Right lobe of liver (tissue), 6 donors: ENCODE measurements around the gene ELSPBP1. TPM values are rescaled to one million over a fixed set of nuclear protein-coding genes. Genes with fewer than 3 reads are reported as not detected.
"Not testable (repeated sequence)": the region's sequence is repeated elsewhere in the genome, so short reads cannot be mapped to it uniquely, and the experiment has no call there.

Experiments used
- ATAC-seq, 4 donors: fragments of 200-7000 bp; cut with Tn5 transposase; one replicate each; pipeline ENCODE4 v1.9.1; 2020; ENCODE audit warnings: mild to moderate bottlenecking in 4 of 4, moderate library complexity in 4 of 4
- DNase-seq, 3 donors: peaks; one replicate each; pipeline ENCODE4 v3.0.0-alpha.2; 2020
- H3K27ac ChIP-seq, 3 donors: fragments of 200-600 bp; one replicate each; pipeline ENCODE4 v1.8.0; 2022
- H3K27me3 ChIP-seq, 2 donors: fragments of 200-600 bp; one replicate each; pipeline ENCODE4 v1.8.0; 2022
- H3K36me3 ChIP-seq, 4 donors: fragments of 200-600 bp; sonication (generic) in 1 of 4; one replicate each; pipeline versions ENCODE4 v1.5.1 to v1.8.0; 2017 to 2022; ENCODE audit warnings: control low read depth in 1 of 4
- H3K4me1 ChIP-seq, 4 donors: fragments of 200-600 bp; sonication (generic) in 1 of 4; one replicate each; pipeline versions ENCODE4 v1.5.1 to v1.8.0; 2017 to 2022; ENCODE audit warnings: control low read depth in 1 of 4
- H3K4me3 ChIP-seq, 3 donors: fragments of 200-600 bp; one replicate each; pipeline ENCODE4 v1.8.0; 2022
- H3K9me3 ChIP-seq, 4 donors: fragments of 200-600 bp; sonication (generic) in 1 of 4; one replicate each; pipeline versions ENCODE4 v1.5.1 to v1.8.0; 2017 to 2022; ENCODE audit warnings: control low read depth in 1 of 4
- POLR2A ChIP-seq: fragments of 450-650 bp; IDR thresholded peaks from one replicate; pipeline ENCODE4 v1.6.1; 2017; ENCODE audit warnings: antibody characterized with exemption, mild to moderate bottlenecking
- WGBS: methylation state at CpG from one replicate; pipeline ENCODE4 v1.1.6; 2018; ENCODE audit warnings: low coverage, low lambda C conversion rate; ENCODE audit not compliant: insufficient coverage; ENCODE audit errors: missing lambda C conversion rate; 5-methylcytosine and 5-hydroxymethylcytosine counted together
- intact Hi-C, 2 donors: fragments of 100-400 bp; cut with DNase I; formaldehyde crosslinking; loops; one replicate each; pipeline versions ENCODE4 v1.11.2 to v1.14.1; 2022
- total RNA-seq, 6 experiments: library from RNA; depleted of rRNA in 2 of 6; stranded (reverse); fragments of >200 nt in 2 of 6; fragmentation: NEBNext Ultra II Directional in 3 of 6; extraction: Animal tissue kit (Norgen Biotek cat#: 25700) in 3 of 6; gene quantifications; one replicate each; pipeline versions ENCODE4 v1.1.0 to v1.2.4, GENCODE V29; 2016 to 2023
- TF ChIP-seq, protein P1 (sequence below), 4 donors: fragments of 200-600 bp in 3 of 4; fragments of 450-650 bp in 1 of 4; IDR thresholded peaks; one replicate each; pipeline versions ENCODE4 v1.5.1 to v1.8.0; 2016 to 2022; ENCODE audit warnings: antibody characterized with exemption in 4 of 4, mild to moderate bottlenecking in 2 of 4
- donor health status: DM: no; HTN: yes; CAD: no.
- donor health status: DM: no; HTN: no; CAD: no.
- donor health status: DM: no; HTN: no; CAD: no.
- donor health status: DM: no; HTN: yes; CAD: no.
- donor health status: DM: no; HTN: yes; CAD: no.

Gene ELSPBP1
- total RNA-seq, 6 experiments from 2014 or later, result not detected

DNA sequence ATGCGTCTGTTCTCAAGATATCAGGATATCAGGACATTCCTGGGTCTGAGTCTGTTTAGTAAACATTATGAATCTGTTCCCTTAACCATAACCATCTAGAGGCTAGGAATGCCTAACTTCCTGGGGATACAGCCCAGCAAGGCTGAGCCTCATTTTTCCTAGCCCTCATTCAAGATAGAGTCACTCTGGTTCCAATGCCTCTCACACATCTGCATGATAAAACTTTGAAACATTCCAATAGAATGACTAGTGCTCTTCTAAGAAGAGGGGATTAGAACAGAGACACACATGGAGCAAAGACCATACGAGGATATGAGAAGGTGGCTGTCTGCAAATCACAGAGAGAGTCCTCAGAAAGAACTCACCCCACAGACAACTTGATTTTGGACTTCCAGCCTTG is 70.1 kb downstream of the ELSPBP1 start:
- WGBS, result 71% methylated on average over 2 of the region's 2 CpGs
- no peak for DNase-seq

DNA sequence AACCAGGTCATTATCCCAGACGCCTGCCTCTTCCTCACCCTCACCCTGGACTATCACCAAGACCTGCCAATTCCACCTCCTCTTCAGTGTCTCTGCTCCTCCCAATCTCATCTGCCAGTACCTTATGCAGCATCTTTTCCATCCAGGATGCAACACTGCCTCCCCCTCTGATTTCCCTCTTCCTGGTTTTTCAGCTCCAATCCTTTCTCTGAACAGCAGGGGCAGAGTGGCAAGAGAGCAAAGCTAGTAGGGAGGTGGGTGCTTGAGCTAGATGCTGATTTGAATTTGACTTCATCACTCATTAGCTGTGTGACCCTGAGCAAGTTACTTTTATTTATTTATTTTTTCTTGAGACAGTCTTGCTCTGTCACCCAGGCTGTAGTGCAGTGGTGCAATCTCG is 75.0 kb downstream of the ELSPBP1 start:
- Histone ChIP-seq H3K27me3 (no peaks in the 10 kb centered on the region), H3K27ac (no peak overlapping the region), H3K36me3 (no peaks in the 10 kb centered on the region), H3K4me3 (no peak overlapping the region), H3K4me1 (no peaks in the 10 kb centered on the region), H3K9me3 (no peaks in the 10 kb centered on the region)
- ATAC-seq, result no peak
- intact Hi-C loops, result no loop called here
- DNase-seq, result no peak
- TF ChIP-seq, protein P1, sequence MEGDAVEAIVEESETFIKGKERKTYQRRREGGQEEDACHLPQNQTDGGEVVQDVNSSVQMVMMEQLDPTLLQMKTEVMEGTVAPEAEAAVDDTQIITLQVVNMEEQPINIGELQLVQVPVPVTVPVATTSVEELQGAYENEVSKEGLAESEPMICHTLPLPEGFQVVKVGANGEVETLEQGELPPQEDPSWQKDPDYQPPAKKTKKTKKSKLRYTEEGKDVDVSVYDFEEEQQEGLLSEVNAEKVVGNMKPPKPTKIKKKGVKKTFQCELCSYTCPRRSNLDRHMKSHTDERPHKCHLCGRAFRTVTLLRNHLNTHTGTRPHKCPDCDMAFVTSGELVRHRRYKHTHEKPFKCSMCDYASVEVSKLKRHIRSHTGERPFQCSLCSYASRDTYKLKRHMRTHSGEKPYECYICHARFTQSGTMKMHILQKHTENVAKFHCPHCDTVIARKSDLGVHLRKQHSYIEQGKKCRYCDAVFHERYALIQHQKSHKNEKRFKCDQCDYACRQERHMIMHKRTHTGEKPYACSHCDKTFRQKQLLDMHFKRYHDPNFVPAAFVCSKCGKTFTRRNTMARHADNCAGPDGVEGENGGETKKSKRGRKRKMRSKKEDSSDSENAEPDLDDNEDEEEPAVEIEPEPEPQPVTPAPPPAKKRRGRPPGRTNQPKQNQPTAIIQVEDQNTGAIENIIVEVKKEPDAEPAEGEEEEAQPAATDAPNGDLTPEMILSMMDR (IDR thresholded peaks at IDR 0.05), result no peak
- TF ChIP-seq POLR2A, result no peak
- 45% methylated on average over 2 of the region's 2 CpGs for WGBS

More for the DNA sequence above, 70.1 kb downstream of the ELSPBP1 start:
- H3K9me3 ChIP-seq, result no peaks in the 10 kb centered on the region
- no peak overlapping the region for H3K4me3 ChIP-seq
- no peaks in the 10 kb centered on the region for H3K36me3 ChIP-seq
- no peaks in the 10 kb centered on the region for H3K27me3 ChIP-seq
- TF ChIP-seq, protein P1 (IDR thresholded peaks at IDR 0.05), result no peak
- TF ChIP-seq POLR2A, result no peak
- intact Hi-C loops, result no loop called here
- H3K4me1 ChIP-seq, result no peaks in the 10 kb centered on the region
- H3K27ac ChIP-seq, result no peak overlapping the region
- no peak for ATAC-seq

DNA sequence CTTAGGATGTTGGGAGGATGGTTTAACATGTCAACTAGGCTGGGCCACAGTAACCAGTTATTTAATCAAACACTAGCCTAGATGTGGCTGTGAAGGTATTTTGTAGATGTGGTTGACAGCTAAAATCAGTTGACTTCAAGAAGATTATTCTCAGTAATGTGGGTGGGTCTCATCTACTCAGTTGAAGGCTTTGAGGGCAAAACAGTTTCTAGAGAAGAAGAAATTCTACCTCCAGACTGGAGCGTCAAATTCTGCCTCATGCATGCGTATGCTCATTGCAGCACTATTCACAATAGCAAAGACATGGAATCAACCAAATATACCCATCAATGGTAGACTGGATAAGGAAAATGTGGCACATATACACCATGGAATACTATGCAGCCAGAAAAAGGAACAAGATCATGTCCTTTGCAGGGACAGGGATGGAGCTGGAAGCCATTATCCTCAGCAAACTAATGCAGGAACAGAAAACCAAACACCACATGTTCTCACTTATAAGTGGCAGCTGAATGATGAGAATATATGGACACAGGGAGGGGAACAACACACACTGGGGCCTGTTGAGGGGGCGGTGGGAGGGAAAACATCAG is 75.8 kb downstream of the ELSPBP1 start:
- H3K4me3 ChIP-seq, intact Hi-C loops, ATAC-seq, H3K4me1 ChIP-seq, H3K27me3 ChIP-seq, DNase-seq, H3K27ac ChIP-seq, H3K36me3 ChIP-seq, H3K9me3 ChIP-seq: not testable (repeated sequence)
- 93% methylated on average over 3 of the region's 3 CpGs for WGBS

Other genes with a start within 250 kb of the ELSPBP1 start
- gene NOP53, start 249.1 kb upstream of the ELSPBP1 start, total RNA-seq, result 100 to 1,000 TPM in 1 of 6 experiments, 10 to 100 TPM in 5; 73.6 to 105 (median 79.4) TPM
- gene SELENOW, start 215.9 kb upstream of the ELSPBP1 start, total RNA-seq, result 100 to 1,000 TPM in 3 of 6 experiments, 10 to 100 TPM in 3; 46.4 to 141 (median 83.0) TPM
- not detected for gene TPRX1, start 190.1 kb upstream of the ELSPBP1 start, total RNA-seq
- gene CRX, start 172.7 kb upstream of the ELSPBP1 start, total RNA-seq, result not detected
- not detected for gene TPRX2, start 135.4 kb upstream of the ELSPBP1 start, total RNA-seq
- 1,000 to 10,000 TPM in 1 of 6 experiments, 100 to 1,000 TPM in 5; 156 to 1,019 (median 382) TPM for gene SULT2A1, start 108.3 kb upstream of the ELSPBP1 start, total RNA-seq
- not detected for gene BSPH1, start 2.5 kb upstream of the ELSPBP1 start, total RNA-seq
- gene CABP5, start 49.4 kb downstream of the ELSPBP1 start, total RNA-seq, result not detected
- 10 to 100 TPM in 3 of 6 experiments, 1 to 10 TPM in 3; 3.8 to 29.7 (median 9.8) TPM for gene PLA2G4C, start 116.2 kb downstream of the ELSPBP1 start, total RNA-seq
- gene LIG1, start 175.7 kb downstream of the ELSPBP1 start, total RNA-seq, result 10 to 100 TPM in 2 of 6 experiments, 1 to 10 TPM in 4; 5.2 to 16.6 (median 7.7) TPM
- 1 to 10 TPM; 1.5 to 2.5 (median 2.0) TPM for gene ZSWIM9, start 176.0 kb downstream of the ELSPBP1 start, total RNA-seq